ENCODE results near the gene RPUSD4.

Gene RPUSD4

DNA sequence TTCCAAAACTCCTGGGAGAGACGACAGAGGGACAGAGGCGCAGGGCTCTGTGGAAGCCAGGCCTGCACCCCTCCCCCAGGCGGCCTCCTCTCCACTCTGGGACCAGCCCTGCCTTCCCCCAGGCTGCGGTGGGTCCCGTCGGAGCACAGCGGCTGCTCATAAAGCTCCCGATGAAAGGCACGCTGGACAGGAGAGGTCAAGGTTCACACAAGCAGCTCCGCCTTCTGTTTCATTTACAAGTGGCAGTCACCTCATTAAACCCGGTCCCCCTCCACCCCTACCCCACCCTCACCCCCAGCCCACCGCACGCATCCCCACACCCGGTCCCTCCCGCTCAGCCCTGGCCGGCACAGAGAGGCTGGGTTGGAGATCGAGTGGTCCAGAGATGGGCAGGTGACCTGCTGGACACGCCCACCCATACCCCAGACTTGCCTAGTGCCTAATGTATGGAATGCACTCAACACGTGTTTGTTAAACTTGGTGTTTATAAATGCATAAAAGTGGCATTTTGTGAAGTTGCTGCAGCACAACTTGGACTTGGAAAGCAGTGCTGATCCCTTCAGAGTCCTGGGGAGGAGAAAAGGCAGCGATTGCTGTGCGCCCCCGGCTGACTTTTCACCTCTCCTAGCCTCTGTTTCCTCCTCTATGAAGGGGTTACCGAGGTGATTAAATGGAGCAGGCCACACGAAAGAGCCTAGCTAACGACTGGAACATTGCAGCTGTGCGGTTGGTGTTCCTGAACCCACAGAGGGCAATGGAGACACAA is 26.0 kb downstream of the RPUSD4 start:
- DNase-seq (ENCODE audit: low read depth in 2 of 2, low spot score in 1 of 2), result no peak

DNA sequence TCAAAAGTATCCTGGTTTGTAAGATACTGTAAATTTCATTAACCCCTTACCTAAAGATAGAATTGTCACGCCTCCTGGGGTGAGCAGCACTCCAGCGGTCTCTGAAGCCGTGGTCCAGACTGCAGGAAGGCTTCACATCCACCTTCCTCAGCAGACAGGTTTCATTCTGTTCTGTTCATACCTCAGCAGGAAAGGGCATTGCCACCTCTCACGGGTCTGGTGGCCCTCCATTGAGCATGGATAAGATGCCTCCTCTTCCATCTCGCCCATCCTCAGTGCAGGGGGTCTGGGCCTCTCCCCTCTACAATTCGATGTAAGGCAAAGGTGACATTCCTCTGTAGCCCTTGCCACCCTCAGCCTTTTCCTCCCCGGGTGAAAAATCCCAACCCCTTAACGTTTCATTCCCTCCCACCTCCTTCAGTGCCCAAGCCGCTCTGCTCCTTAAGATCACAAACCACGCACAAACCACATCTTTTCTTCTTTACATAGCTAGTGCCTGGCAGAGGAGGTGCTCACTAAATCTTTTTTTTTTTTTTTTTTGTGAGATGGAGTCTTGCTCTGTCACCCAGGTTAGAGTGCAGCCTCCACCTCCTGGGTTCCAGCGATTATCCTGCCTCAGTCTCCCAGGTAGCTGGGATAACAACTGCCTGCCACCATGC is 28.5 kb downstream of the RPUSD4 start:
- DNase-seq (ENCODE audit: low read depth in 2 of 2, low spot score in 1 of 2), result no peak

DNA sequence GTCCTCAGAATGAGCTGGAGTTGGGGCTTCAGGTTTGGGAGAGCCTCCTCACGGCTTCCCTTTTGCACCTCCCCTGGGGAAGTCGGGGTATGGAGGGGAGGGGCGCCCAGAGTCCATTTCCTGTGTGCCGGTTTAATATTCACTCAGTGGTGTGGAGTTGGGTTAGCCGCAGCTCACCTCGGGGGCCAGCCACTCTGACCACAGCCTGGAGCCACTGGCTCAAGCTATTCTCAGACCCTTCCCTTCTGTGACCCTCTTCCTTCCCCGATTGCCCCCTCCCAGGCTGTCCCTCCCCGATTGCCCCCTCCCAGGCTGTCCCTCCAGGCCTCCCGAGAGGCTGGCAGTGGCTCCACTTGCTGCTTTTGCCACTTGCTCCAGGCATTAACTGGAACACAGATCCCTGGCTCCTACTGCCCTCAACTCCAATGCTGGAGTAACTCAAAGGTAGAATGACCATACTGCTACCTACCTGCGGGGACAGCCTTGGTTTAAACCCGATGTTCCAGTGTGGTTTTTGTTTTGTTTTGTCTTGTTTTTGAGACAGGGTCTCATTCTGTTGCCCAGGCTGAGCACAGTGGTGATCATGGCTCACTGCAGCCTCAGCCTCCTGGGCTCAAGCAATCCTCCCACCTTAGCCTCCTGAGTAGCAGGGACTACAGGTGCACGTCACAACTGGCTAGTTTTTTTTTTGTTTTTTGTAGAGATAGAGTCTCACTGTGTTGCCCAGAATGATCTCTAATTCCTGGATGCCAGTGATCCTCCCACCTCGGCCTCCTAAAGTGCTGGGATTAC is 29.3 kb downstream of the RPUSD4 start:
- no peak for DNase-seq (ENCODE audit: low read depth in 2 of 2, low spot score in 1 of 2)

DNA sequence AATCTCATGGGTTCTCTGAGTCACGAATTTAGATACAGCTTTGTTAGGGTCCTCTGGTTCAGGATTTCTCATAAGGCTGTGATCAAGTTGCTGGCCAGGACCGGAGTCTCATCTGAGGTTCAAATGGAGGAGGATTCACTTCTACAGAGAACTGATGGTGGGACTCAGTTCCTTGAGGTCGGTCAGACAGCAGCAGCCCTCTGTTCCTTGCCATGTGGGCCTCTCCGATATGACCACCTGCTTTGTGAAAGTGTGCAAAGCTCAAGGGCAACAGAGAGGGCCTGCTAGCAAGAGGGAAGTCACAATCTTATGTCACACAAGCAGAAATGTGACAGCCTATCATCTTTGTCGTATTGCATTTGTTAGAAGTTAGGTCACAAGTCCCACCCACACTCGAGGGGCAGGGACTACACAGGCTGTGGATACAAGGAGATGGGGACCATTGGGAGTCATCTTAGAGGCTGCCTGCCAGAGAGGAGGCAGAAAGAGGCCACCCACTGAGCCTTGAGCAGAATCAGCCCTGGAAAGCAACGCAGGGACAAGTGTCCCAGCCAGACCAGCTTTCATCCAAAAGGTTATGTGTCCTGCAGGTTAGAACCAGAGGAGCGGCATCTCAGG is 34.5 kb downstream of the RPUSD4 start:
- no peak for DNase-seq (ENCODE audit: low read depth in 2 of 2, low spot score in 1 of 2)

DNA sequence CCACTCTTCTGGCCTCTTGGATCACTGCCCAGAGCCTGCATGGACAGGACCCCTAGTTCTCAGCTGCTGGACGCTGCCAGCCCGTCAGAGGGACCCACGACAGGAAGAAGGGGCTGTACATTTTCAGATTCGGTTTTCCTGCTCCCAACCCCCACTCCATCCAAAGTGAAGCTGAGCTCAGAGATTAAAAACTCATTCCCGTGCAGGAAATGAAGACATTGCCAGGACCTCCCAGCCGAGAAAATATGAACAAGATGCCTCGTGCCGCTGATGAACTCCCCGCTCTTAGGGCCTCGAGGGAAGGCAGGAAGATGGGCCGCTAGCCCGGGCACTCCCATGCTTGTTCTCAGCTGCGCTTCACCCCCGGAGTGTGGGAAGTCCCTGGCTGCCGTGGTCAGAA is 36.1 kb downstream of the RPUSD4 start:
- no peak for DNase-seq (ENCODE audit: low read depth in 2 of 2, low spot score in 1 of 2)

DNA sequence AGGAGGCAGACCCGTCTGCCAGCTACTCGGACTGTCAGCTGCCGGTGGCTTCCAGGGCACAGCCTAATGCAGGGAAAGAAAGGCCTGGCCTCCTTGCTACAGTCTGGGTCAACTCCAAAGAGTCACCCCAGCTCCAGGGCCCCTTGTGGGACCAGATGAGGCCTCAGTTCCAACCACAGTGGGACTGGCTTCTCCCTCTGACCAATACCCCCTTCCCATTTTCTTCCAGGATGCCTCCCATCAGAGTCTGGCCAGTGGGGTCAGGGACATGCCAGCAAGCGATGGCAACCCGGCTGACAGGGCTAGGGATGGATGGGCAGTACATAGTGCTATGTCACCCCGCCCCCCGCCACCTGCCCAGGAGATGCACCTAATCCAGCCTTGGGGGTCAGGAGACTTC is 36.6 kb downstream of the RPUSD4 start:
- DNase-seq (ENCODE audit: low read depth in 2 of 2, low spot score in 1 of 2), result no peak

DNA sequence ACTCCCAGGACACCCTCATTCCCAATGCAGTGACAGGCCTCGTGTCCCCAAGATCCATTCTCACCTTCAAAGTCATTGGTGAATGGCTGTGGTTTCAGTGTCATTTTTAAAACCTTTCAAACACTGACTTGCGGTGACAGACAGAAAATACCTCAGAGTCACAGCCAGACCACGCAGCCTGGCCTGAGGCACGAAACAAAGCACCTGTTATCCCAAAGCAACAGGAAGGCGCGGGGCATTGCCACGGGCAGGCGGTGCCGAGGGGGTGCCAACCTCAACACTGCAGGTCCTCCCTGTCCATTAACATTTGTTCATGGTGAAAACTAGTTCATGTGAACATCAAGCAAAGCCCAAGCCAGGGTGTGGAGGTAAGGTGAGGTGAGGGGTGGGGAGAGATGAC is 38.2 kb downstream of the RPUSD4 start:
- DNase-seq (ENCODE audit: low read depth in 2 of 2, low spot score in 1 of 2), result no peak

DNA sequence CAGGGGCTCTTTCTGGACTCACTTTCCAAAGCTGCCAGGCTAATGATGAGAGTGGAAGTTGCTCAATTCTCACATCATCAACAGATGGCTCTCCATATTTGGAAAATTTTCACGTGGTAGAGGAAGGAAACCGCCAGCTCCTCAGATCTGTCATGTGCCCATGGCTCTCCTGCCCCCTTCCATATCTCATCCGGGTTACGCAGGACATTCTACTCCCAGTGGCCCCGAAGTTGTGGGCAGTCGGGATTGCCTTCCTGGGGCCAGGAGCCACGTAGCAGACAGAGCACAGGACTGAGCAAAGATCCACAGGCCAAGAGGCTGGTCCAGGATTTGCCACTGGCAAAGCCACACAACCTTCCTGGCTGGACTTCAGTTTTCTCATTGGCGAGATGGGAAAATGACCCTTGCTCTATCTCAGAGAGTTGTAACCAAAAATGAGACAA is 38.8 kb downstream of the RPUSD4 start:
- DNase-seq (ENCODE audit: low read depth in 2 of 2, low spot score in 1 of 2), result no peak

DNA sequence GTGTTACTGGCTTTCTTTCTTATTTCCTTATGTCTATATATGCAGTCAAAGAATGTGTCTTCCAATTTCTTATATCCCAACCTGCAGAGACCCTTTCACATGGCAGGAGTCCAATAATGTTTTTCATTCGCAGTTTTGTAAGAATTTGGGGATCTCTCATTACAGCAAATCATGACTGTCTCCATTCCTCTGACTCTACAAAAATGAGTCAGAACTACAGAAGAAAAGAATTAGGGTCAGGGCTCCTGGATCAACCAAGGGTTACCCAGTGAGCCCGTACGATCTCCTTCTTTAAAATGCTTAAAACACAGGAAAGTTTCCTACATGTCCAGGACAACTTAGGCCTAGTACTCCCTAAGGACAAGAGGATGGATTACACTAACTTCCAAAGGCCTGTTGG is 42.2 kb downstream of the RPUSD4 start:
- no peak for DNase-seq (ENCODE audit: low read depth in 2 of 2, low spot score in 1 of 2)

DNA sequence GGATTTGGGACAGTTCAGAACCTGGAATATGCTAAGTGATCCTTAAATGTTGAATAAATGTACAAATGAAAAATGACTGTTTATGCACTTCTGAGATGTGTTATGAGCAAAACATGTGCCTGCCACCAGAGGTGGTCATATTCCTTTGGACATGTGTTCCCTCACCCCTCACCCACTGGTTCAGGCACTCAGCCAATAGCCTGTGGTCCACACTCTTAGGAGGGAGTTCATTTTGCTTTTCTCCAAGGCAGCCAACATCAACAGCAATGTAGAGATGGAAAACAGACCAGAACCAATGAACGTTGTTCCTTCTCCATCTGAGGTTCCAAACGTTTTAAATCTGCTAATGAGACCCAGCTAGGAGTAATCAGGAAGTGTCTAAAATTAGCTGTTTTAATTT is 44.0 kb downstream of the RPUSD4 start:
- no peak for DNase-seq (ENCODE audit: low read depth in 2 of 2, low spot score in 1 of 2)

DNA sequence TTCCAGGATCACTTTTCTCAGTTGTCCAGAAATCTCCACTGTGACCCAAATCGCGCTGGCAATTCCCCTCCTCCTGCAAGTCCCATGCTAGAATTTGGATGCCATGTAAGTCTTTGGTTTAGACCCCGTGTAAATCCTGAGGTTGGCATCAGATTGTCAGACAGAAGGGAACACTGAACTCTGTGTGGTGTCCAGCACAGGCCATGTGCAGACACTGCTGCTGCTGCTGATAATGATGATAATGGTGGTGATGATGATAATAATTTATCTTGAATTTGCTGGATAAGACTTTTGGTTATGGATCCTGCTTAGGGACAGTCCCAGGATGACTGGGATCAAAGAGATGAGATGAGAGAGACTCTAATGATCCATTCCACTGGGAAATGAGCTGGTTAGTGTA is 45.0 kb downstream of the RPUSD4 start:
- DNase-seq (ENCODE audit: low read depth in 2 of 2, low spot score in 1 of 2), result no peak

DNA sequence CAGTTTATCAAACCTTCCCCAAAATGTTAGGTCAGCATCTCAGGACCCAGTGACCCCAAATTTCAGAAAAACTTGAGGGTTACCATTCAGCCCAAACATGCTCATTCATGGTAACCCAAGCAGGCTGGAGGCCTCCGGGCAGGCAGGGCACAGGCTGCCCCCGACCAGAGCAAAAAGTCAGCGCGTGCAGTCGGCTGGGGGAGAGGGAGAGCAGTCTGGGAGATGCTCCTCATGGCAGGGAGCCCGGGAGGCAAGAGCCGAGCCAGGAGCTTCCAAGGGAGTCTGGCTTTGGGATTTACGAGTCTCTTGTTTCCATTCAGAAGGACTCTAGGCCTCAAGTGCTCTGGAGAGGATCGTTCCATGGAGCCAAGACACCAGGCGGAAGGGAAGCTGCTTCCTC is 45.7 kb downstream of the RPUSD4 start:
- no peak for DNase-seq (ENCODE audit: low read depth in 2 of 2, low spot score in 1 of 2)

DNA sequence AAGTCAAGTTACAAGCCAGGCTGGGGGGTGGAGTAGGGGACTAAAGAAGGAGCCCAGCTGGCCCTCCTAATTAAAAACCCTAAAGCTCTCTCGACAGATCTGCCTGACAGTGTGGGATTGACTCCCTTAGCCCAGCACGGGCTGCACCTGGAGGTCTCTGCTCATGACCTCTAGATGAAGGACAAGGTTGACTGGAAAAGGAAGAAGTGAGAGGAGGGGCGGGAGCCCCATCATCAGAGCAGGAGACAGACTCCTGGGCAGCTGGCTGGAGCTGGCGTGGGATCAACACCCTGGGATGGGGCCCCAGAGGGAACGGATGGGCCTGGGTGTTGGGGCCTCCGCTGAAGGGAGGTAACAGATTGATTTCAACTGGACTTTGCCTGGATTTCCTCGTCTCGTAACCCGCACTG is 46.1 kb downstream of the RPUSD4 start:
- DNase-seq (ENCODE audit: low read depth in 2 of 2, low spot score in 1 of 2), result no peak

DNA sequence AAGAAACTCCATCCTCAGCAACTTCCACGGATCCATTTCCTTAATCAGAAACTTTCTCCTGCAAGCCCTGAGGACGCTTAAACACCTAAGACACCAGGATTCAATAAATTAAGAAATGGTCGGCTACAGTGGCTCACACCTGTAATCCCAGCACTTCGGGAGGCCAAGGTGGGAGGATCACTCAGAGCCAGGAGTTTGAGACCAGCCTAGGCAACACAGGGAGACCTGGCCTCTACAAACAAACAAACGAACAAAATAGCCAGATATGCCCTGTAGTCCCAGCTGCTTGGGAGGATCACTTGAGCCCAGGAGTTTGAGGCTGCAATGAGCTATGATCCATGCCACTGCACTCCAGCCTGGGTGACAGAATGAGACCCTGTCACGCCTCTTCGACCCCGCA is 46.7 kb downstream of the RPUSD4 start:
- DNase-seq (ENCODE audit: low read depth in 2 of 2, low spot score in 1 of 2), result no peak

DNA sequence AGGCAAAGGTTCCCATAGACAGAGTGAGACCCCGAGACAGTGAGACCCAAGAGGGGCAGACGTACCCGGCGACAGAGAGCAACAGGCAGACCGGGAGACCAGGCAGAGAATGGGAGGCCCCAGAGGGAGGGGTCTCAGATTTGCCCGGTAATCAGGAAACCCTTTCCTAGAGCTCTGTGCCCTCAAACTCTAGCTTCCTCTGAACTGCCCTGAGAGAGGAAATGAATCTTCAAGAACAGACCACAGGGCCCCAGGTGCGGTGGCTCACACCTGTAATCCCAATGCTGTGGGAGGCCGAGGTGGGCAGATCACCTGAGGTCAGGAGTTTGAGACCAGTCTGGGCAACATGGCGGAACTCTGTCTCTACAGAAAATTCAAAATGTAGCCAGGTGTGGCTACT is 47.7 kb downstream of the RPUSD4 start:
- no peak for DNase-seq (ENCODE audit: low read depth in 2 of 2, low spot score in 1 of 2)

DNA sequence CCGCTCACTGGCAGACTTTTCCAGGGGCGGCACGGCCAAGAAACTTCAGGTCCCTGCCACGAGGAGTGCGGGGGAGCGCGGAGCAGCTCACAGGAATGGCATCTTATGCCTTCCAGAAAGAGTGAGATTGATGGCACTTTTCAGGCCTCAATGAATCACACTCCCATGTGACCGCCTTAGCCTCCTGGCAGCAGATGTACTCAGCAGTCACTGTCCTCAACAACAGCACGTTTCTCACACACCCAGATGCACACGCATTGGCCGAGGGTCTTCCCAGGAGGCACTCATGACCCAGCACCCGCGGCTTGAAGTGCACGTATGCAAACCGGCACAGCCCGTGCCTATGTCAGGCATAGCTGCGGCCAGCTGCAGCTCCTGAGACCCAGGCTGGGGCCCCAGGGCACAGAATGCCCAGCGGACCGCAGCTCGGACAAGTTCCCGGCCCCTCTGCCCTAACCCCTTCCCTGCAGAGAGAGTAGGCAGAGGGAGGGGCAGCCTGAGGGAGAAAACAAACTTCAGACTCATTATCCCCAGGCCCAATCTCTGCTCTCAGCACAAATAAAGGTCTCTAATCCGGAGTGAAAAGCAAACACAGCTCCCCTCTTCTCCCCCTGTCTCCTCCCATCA is 48.3 kb downstream of the RPUSD4 start:
- no peak for DNase-seq (ENCODE audit: low read depth in 2 of 2, low spot score in 1 of 2)

DNA sequence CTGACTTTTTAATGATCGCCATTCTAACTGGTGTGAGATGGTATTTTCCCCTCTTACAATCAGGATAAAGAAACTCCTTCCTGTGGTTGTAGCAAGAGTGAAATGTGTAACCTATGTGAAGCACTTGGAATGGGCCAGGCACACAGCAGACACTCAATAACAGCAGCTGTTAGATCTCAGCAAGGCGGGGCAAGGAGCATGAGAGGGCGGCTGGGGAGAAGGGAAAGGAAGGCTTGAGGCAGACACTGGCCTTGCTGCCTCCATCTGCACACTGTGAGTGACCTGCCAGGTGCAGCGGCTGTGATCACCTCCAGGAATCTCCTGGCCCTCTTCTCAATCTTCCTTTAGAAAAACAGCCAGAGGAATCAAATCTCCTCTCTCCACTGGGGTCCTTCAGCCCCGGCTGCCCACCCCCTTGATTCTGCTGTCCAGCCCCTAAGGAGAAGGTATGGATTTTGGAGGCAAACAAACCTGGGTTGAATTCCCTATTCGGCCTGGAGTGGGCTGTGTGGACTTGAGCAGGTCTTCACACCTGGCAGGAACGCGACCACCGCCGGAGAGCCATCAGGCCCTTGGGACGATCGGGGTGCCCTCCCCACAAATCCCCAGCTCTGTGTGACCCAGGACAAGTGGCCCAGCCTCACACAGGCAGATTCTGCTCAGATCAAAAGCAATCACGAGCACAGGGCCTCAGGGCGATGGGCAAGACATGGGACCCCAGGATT is 49.0 kb downstream of the RPUSD4 start:
- DNase-seq (ENCODE audit: low read depth in 2 of 2, low spot score in 1 of 2), result no peak

DNA sequence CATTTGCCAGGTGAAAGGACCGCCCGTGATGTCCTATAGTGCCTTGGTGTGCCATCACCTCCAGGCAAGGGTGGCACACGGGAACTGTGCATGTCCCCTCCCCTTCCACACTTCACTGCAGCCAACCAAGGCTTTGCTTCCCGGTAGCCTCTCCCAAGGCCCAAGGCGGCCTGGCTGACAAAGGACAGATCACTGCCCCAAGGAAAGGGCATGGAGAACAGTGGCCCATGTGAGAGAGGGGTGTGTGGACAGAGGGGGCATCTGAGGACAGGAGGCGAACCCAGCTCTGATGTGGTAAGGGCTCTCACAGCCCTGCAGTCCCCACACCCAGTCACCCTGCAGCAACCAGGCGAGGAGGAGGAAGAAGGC is 50.4 kb downstream of the RPUSD4 start:
- DNase-seq (ENCODE audit: low read depth in 2 of 2, low spot score in 1 of 2), result no peak

DNA sequence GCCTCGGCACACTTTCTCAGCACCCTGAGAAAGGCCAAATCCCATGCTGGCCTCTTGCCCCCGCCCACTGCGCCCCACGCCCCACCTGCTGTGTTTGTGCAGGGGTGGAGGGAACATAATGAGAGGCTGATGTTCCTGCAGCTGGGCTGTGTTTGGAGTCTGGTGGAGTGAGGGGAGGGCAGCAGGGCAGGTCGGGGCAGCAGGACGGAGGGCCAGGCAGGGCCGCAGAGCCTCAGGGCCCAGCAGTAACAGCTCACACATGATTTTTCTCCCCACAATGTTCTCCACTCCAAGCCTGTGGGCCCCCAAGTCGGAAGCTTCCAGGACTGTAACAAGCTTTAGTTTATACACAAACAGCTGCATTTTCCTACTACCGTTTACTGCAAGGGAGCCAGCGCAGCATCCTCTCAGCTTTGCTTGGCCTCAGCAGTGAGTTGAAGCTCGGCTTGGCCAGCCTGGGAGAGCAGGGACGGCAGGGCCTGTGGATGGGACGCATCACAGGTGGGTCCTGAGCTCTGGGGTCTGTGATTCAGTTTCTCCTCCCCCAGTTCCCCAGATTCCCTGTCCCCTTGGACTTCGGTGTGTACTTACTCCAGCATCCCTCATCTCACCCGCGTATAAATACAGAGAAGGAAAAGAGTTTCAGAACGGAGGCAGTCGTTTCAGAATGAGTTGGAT is 51.0 kb downstream of the RPUSD4 start:
- no peak for DNase-seq (ENCODE audit: low read depth in 2 of 2, low spot score in 1 of 2)

DNA sequence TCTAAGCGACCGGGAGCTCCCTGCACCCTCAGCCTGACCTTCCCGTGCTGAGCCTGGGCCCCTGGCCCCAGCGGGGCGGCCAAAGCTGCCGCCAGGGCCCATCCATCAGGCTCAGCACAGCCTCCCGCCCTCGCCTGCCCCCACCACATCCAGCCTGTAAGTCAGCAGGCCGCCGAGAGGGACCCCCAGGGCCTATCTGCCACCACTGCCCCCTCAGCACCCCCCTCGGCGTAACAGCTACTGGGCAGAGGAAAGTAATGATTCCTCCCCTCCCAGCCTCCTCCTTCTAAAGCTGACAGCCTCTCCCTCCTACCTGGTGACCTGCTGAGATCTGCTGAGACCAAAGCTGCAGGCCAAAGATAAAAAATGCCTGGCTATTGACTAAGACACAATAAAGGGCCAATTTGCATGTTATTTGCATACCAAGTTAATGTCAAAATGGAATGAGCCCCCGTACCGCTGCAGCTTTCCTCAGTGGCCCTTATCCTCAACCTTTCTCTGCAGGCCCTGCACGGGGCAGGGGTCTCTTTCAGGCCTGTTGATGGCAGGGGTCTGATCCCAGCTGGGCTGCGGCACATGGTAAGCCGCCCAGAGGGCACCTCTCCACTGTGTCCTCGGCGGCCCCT is 51.6 kb downstream of the RPUSD4 start:
- DNase-seq (ENCODE audit: low read depth in 2 of 2, low spot score in 1 of 2), result no peak

Data from stimulated activated CD8-positive, alpha-beta memory T cell treated with anti-CD3 and anti-CD28 coated beads, Interleukin-4, amount 100 ng/mL, for 1 hour (primary cell).